HCT116 (cell line): ENCODE measurements around the gene ACBD4. TPM values are rescaled to one million over a fixed set of nuclear protein-coding genes. Genes with fewer than 3 reads are reported as not detected.
A peak's percentile ranks its signal among the peaks of the same experiment; 100 is the strongest.

Experiments used
- ATAC-seq: fragments of 200-7000 bp; cut with Tn5 transposase; 2 replicates; pipeline ENCODE4 v1.9.1; 2020; ENCODE audit warnings: mild to moderate bottlenecking, moderate library complexity
- BruUV-seq: library from RNA; stranded (reverse); fragments of 400-500 nt; replicated peaks from 2 replicates; lab custom pipeline; 2021; lab: Mats Ljungman, UMichigan
- CTCF ChIA-PET: fragments of 300-600 bp; sonication (Branson Sonifier 250); formaldehyde crosslinking; loops from one replicate; lab custom pipeline; 2021; ENCODE audit warnings: antibody characterized with exemption; lab: Charles Lee
- POLR2A ChIA-PET: fragments of 300-600, 350-600 bp; sonication (Branson Sonifier 250); formaldehyde crosslinking; loops from one replicate; lab custom pipeline; 2021; ENCODE audit warnings: antibody characterized with exemption; lab: Charles Lee
- RAD21 ChIA-PET, 2 experiments: fragments of 300-600 bp; sonication (Branson Sonifier 250); formaldehyde crosslinking; loops; one replicate each; lab custom pipeline; 2023; ENCODE audit warnings: low total read pairs in 2 of 2; ENCODE audit not compliant: uncharacterized antibody in 2 of 2, unreplicated experiment in 2 of 2, low non-redundant PET in 1 of 2; lab: Charles Lee
- DNase-seq: peaks from one replicate; pipeline ENCODE4 v3.0.0-alpha.2; 2010; ENCODE audit warnings: low read depth, low spot score
- H2AFZ ChIP-seq: fragments of 200-600 bp; shearing (Covaris generic), sonication (generic); 2 replicates; pipeline ENCODE4 v1.6.1; 2017; ENCODE audit warnings: low read depth, mixed run types, mixed read lengths, antibody characterized with exemption, low read length; ENCODE audit not compliant: poor library complexity, severe bottlenecking
- H3K27ac ChIP-seq: 2 replicates; pipeline ENCODE4 v1.5.1; 2012; ENCODE audit warnings: low read depth, low read length
- H3K27me3 ChIP-seq: fragments of 200-600 bp; sonication (generic); 2 replicates; pipeline ENCODE4 v1.6.1; 2016; ENCODE audit warnings: mixed run types, low read length, mixed read lengths; ENCODE audit not compliant: insufficient read depth
- H3K36me3 ChIP-seq, 2 experiments: fragments of 200-500 bp in 1 of 2; fragments of 200-600 bp in 1 of 2; sonication (Bioruptor generic) in 1 of 2; sonication (generic) in 1 of 2; 2 replicates each; pipeline versions ENCODE4 v1.5.1 to v1.6.1; 2014 to 2016; ENCODE audit warnings: low read length in 2 of 2, inconsistent platforms in 1 of 2, mixed read lengths in 1 of 2, mixed run types in 1 of 2; ENCODE audit not compliant: insufficient read depth in 2 of 2, control insufficient read depth in 1 of 2
- H3K4me1 ChIP-seq, 2 experiments: fragments of 200-600 bp in 1 of 2; sonication (generic) in 1 of 2; 2 replicates each; pipeline versions ENCODE4 v1.5.1 to v1.6.1; 2012 to 2017; ENCODE audit warnings: low read length in 2 of 2, inconsistent platforms in 1 of 2, mild to moderate bottlenecking in 1 of 2, mixed read lengths in 1 of 2, mixed run types in 1 of 2, moderate library complexity in 1 of 2; ENCODE audit not compliant: insufficient read depth in 2 of 2, control insufficient read depth in 1 of 2
- H3K4me2 ChIP-seq: fragments of 200-600 bp; sonication (generic); 2 replicates; pipeline ENCODE4 v1.6.1; 2017; ENCODE audit warnings: mixed run types, low read length, mixed read lengths
- H3K4me3 ChIP-seq, 2 experiments: fragments of 200-600 bp in 1 of 2; sonication (generic) in 1 of 2; replicated peaks in 1 of 2; 2 replicates each; pipeline ENCODE4 v1.5.1; 2011 to 2016; ENCODE audit warnings: low read length in 2 of 2, control low read depth in 1 of 2, low read depth in 1 of 2, mild to moderate bottlenecking in 1 of 2, mixed read lengths in 1 of 2, mixed run types in 1 of 2
- H3K79me2 ChIP-seq: fragments of 200-600 bp; sonication (generic); 2 replicates; pipeline ENCODE4 v1.6.1; 2017; ENCODE audit warnings: mild to moderate bottlenecking, mixed run types, low read length, moderate library complexity, mixed read lengths; ENCODE audit not compliant: insufficient read depth
- H3K9ac ChIP-seq: fragments of 200-600 bp; sonication (generic); 2 replicates; pipeline ENCODE4 v1.6.1; 2016; ENCODE audit warnings: low read length, mixed read lengths
- H3K9me2 ChIP-seq: fragments of 200-600 bp; sonication (generic), shearing (Covaris generic); 2 replicates; pipeline ENCODE4 v1.6.1; 2017; ENCODE audit warnings: mixed run types, mild to moderate bottlenecking, moderate library complexity; ENCODE audit not compliant: insufficient read depth
- H3K9me3 ChIP-seq, 2 experiments: fragments of 200-500 bp in 1 of 2; fragments of 200-600 bp in 1 of 2; sonication (Bioruptor generic) in 1 of 2; sonication (generic) in 1 of 2; 2 replicates each; pipeline ENCODE4 v1.6.1; 2014 to 2017; ENCODE audit warnings: low read length in 2 of 2, mixed read lengths in 2 of 2, inconsistent platforms in 1 of 2, low read depth in 1 of 2, mild to moderate bottlenecking in 1 of 2, mixed run types in 1 of 2, moderate library complexity in 1 of 2; ENCODE audit not compliant: control insufficient read depth in 1 of 2, insufficient read depth in 1 of 2
- H4K20me1 ChIP-seq: fragments of 200-600 bp; sonication (generic), shearing (Covaris generic); 2 replicates; pipeline ENCODE4 v1.6.1; 2017; ENCODE audit warnings: mixed run types, mild to moderate bottlenecking, moderate library complexity; ENCODE audit not compliant: insufficient read depth
- CBX3 ChIP-seq: IDR thresholded peaks from 2 replicates; pipeline ENCODE4 v1.6.1; 2012; ENCODE audit warnings: low read depth
- FOSL1 ChIP-seq: IDR thresholded peaks from 2 replicates; pipeline ENCODE4 v1.6.1; 2012; ENCODE audit warnings: low read depth
- POLR2AphosphoS5 ChIP-seq: IDR thresholded peaks from 2 replicates; pipeline ENCODE4 v1.6.1; 2011; ENCODE audit warnings: mild to moderate bottlenecking, low read depth, low read length, moderate library complexity
- RAD21 ChIP-seq: IDR thresholded peaks from 2 replicates; pipeline ENCODE4 v1.6.1; 2012; ENCODE audit warnings: low read depth, mild to moderate bottlenecking
- TCF7L2 ChIP-seq: IDR thresholded peaks from 2 replicates; pipeline ENCODE4 v1.7.0; 2011; ENCODE audit warnings: borderline replicate concordance, inconsistent platforms; ENCODE audit not compliant: insufficient read depth, insufficient read length; ENCODE audit errors: extremely low read depth
- ZFX ChIP-seq: fragments of 450-650 bp; IDR thresholded peaks from 2 replicates; pipeline ENCODE4 v1.6.1; 2017
- intact Hi-C: fragments of 100-400 bp; cut with micrococcal nuclease; formaldehyde crosslinking; loops from 2 replicates; pipeline ENCODE4 v1.10.0; 2022
- total RNA-seq: library from RNA; stranded (reverse); gene quantifications from one replicate; pipeline ENCODE4 v1.2.1, GENCODE V29; 2021; ENCODE audit not compliant: unreplicated experiment
- TF ChIP-seq, protein P1 (sequence below): IDR thresholded peaks from 2 replicates; pipeline ENCODE4 v1.6.1; 2012
- TF ChIP-seq, protein P2 (sequence below): IDR thresholded peaks from 2 replicates; pipeline ENCODE4 v1.6.1; 2012; ENCODE audit warnings: low read depth
- TF ChIP-seq, protein P3 (sequence below), 3 experiments: fragments of 200-600 bp in 1 of 3; sonication (generic) in 1 of 3; IDR thresholded peaks in 2 of 3; conservative IDR thresholded peaks in 1 of 3; 2 replicates each; pipeline ENCODE4 v1.5.1; 2012 to 2017; ENCODE audit warnings: low read depth in 2 of 3, low read length in 2 of 3, antibody characterized with exemption in 1 of 3, borderline replicate concordance in 1 of 3, control low read depth in 1 of 3, mild to moderate bottlenecking in 1 of 3, mixed read lengths in 1 of 3, mixed run types in 1 of 3, moderate library complexity in 1 of 3; ENCODE audit not compliant: insufficient read depth in 1 of 3

ACBD4 gene
- total RNA-seq, 1 experiment from 2014 or later = 13.6 TPM

DNA sequence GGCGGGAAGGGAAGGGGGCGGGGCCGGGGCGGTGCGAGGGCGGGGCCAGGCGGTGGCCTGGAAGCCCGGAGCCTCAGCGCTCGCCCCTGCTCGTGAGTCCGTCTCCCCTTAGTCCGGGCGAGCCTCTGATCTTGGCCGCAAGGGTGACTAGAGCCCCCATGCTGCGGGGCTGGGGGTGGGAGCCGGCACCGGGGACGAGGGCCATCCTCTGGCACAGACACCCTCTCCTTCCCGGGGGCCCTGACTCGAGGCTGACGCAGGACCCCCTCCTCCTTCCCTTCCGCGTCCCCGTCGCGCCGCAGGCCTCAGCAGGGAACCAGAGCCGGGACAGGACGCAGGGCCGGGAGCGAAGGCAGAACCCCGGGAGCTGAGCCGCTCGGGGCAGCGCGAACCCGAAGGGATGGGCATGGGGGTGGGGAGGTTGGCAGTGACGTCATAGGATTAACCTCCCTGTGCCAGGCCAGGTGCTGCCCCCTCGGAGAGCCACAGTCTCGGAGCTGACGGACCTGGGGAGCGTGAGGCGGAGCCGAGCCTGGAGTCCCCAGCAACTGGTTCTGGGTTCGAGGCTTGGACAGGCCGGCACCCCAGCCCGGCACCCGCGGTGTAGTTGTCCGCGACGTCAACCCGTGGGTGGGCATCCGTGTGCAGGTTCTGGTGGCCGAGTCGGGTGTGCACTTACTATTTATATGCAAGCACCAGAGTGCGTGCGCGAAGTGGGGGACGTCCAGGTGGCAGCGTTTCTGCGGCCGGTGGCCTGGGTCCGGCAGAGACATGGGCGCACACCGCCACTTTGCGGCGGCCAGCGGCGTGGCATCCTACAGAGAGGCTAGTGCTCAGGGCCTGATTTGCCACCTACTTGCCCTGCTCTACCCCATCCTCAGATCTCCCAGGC is 2.7 kb upstream of the ACBD4 start:
- BruUV-seq = TSS peak; percentile 51
- CTCF ChIA-PET = interaction anchor here (0.7 to 1.7 kb wide), 4 partner anchors 24 to 213 kb away, joined by 3 to 4 read pairs (median 4); no protein-coding TSS in a partner anchor
- ATAC-seq (peak; percentile 62), DNase-seq (peak; percentile 67)
- peaks cover 41 to 62% of the 10 kb centered on the region in 2 experiments for H3K4me1 ChIP-seq
- POLR2A ChIA-PET = interaction anchor here (1.1 kb wide), 1 partner anchor 16 kb away, joined by 5 read pairs; the partner anchor contains the start of gene HEXIM1
- peaks cover 36% of the 10 kb centered on the region for H3K79me2 ChIP-seq
- H3K9me3 ChIP-seq = no peaks in the 10 kb centered on the region
- H3K4me2 ChIP-seq = peak overlapping the region; percentile 100
- peak overlapping the region; percentile 95 for H3K27ac ChIP-seq
- peak overlapping the region; percentile 84 for H2AFZ ChIP-seq
- H3K27me3 ChIP-seq = no peaks in the 10 kb centered on the region
- TF ChIP-seq POLR2AphosphoS5 (peak; percentile 70; the same call in 1 of the 2 replicates), RAD21 (peak; percentile 95), ZFX (peak; percentile 42; the same call in 1 of the 2 replicates), FOSL1 (no peak), CBX3 (0 out of 2 replicates have a peak, but pooled peaks have one; percentile 31), TCF7L2 (peak; percentile 78)
- TF ChIP-seq, protein P1, sequence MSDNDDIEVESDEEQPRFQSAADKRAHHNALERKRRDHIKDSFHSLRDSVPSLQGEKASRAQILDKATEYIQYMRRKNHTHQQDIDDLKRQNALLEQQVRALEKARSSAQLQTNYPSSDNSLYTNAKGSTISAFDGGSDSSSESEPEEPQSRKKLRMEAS = peak; percentile 59; the same call in 1 of the 2 replicates
- TF ChIP-seq, protein P2, sequence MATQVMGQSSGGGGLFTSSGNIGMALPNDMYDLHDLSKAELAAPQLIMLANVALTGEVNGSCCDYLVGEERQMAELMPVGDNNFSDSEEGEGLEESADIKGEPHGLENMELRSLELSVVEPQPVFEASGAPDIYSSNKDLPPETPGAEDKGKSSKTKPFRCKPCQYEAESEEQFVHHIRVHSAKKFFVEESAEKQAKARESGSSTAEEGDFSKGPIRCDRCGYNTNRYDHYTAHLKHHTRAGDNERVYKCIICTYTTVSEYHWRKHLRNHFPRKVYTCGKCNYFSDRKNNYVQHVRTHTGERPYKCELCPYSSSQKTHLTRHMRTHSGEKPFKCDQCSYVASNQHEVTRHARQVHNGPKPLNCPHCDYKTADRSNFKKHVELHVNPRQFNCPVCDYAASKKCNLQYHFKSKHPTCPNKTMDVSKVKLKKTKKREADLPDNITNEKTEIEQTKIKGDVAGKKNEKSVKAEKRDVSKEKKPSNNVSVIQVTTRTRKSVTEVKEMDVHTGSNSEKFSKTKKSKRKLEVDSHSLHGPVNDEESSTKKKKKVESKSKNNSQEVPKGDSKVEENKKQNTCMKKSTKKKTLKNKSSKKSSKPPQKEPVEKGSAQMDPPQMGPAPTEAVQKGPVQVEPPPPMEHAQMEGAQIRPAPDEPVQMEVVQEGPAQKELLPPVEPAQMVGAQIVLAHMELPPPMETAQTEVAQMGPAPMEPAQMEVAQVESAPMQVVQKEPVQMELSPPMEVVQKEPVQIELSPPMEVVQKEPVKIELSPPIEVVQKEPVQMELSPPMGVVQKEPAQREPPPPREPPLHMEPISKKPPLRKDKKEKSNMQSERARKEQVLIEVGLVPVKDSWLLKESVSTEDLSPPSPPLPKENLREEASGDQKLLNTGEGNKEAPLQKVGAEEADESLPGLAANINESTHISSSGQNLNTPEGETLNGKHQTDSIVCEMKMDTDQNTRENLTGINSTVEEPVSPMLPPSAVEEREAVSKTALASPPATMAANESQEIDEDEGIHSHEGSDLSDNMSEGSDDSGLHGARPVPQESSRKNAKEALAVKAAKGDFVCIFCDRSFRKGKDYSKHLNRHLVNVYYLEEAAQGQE = no peak
- TF ChIP-seq, protein P3, sequence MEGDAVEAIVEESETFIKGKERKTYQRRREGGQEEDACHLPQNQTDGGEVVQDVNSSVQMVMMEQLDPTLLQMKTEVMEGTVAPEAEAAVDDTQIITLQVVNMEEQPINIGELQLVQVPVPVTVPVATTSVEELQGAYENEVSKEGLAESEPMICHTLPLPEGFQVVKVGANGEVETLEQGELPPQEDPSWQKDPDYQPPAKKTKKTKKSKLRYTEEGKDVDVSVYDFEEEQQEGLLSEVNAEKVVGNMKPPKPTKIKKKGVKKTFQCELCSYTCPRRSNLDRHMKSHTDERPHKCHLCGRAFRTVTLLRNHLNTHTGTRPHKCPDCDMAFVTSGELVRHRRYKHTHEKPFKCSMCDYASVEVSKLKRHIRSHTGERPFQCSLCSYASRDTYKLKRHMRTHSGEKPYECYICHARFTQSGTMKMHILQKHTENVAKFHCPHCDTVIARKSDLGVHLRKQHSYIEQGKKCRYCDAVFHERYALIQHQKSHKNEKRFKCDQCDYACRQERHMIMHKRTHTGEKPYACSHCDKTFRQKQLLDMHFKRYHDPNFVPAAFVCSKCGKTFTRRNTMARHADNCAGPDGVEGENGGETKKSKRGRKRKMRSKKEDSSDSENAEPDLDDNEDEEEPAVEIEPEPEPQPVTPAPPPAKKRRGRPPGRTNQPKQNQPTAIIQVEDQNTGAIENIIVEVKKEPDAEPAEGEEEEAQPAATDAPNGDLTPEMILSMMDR (IDR thresholded peaks at IDR 0.05 in 2 of 3, conservative IDR thresholded peaks at IDR 0.05 in 1 of 3; ENCODE audit: borderline replicate concordance in 1 of 3, insufficient read depth in 1 of 3, low read depth in 2 of 3, low read length in 2 of 3) = peak; percentile 73 to 90 (median 80)
- intact Hi-C loops = loop anchor here (1.0 to 10.0 kb wide), 6 partner anchors 24 to 358 kb away; partner anchors contain the start of gene NMT1
- RAD21 ChIA-PET = interaction anchor here (0.6 to 1.2 kb wide), 5 partner anchors 65 to 1842 kb away, joined by 3 to 8 read pairs (median 5); no protein-coding TSS in a partner anchor
- H3K4me3 ChIP-seq = peak overlapping the region; percentile 84 to 86
- H3K9ac ChIP-seq = peak overlapping the region; percentile 82
- no peaks in the 10 kb centered on the region for H4K20me1 ChIP-seq
- H3K9me2 ChIP-seq = no peaks in the 10 kb centered on the region
- H3K36me3 ChIP-seq = no peaks in the 10 kb centered on the region
